ENCODE data around the gene STAM.

GRCh38 chr10:17712053-17712452 lies 68.1 kb downstream of the STAM start:
- TF ChIP-seq, protein P1, sequence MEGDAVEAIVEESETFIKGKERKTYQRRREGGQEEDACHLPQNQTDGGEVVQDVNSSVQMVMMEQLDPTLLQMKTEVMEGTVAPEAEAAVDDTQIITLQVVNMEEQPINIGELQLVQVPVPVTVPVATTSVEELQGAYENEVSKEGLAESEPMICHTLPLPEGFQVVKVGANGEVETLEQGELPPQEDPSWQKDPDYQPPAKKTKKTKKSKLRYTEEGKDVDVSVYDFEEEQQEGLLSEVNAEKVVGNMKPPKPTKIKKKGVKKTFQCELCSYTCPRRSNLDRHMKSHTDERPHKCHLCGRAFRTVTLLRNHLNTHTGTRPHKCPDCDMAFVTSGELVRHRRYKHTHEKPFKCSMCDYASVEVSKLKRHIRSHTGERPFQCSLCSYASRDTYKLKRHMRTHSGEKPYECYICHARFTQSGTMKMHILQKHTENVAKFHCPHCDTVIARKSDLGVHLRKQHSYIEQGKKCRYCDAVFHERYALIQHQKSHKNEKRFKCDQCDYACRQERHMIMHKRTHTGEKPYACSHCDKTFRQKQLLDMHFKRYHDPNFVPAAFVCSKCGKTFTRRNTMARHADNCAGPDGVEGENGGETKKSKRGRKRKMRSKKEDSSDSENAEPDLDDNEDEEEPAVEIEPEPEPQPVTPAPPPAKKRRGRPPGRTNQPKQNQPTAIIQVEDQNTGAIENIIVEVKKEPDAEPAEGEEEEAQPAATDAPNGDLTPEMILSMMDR (IDR thresholded peaks at IDR 0.05; ENCODE audit: poor library complexity, severe bottlenecking), result no peak
- no peak for TF ChIP-seq REST (IDR thresholded peaks at IDR 0.05; ENCODE audit: borderline replicate concordance)
- TF ChIP-seq EP300 (conservative IDR thresholded peaks at IDR 0.05; ENCODE audit: poor library complexity, severe bottlenecking), result no peak
- no peak for TF ChIP-seq TAF1 (IDR thresholded peaks at IDR 0.05; ENCODE audit: low read depth)
- no peak for TF ChIP-seq POLR2AphosphoS5 (IDR thresholded peaks at IDR 0.05)

Measured in neural cell (in vitro differentiated cells).